ENCODE results near the gene OR1I1.

OR1I1 gene

DNA sequence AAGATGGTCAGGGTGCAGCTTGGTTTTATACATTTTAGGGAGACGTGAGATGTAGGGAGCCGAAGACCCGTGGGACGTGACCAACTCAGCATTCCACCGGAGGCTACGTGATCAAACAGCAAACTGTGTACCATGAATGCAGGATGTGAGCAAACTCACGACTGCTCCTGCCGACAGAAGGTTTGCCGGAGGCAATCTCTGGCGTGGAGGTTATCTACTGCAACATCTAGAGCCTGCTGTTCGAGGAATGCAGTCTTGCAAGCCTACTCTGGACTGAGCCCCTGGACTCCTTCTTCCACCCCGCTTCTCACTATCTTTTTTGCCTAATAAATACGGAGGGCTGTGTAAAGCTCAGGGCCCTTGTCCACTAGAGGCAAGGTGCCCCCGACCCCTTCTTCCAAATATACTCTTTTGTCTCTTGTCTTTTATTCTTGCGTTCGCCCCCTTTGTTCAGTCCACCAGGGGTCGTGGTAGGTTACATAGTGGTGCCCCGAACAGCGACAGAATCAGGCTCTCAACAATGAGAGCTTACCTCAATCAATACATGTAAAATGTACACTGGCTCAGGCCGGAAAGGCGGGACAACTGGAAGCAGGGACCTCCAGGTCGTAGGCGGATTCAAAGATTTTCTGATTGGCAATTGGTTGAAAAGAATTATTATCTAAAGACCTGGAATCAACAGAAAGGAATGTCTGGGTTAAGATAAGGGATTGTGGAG, 8.9 kb upstream of the OR1I1 start:
- no peak for DNase-seq (ENCODE audit: low read depth in 1 of 2, low spot score in 1 of 2)
- Histone ChIP-seq H3K27ac (replicated peaks) (no peak overlapping the region), H3K4me3 (replicated peaks; ENCODE audit: insufficient read depth, low read length) (no peak overlapping the region), H3K27me3 (ENCODE audit: insufficient read depth, poor library complexity, severe bottlenecking) (peaks cover under 1% of the 10 kb centered on the region)
- TF ChIP-seq, protein P1, sequence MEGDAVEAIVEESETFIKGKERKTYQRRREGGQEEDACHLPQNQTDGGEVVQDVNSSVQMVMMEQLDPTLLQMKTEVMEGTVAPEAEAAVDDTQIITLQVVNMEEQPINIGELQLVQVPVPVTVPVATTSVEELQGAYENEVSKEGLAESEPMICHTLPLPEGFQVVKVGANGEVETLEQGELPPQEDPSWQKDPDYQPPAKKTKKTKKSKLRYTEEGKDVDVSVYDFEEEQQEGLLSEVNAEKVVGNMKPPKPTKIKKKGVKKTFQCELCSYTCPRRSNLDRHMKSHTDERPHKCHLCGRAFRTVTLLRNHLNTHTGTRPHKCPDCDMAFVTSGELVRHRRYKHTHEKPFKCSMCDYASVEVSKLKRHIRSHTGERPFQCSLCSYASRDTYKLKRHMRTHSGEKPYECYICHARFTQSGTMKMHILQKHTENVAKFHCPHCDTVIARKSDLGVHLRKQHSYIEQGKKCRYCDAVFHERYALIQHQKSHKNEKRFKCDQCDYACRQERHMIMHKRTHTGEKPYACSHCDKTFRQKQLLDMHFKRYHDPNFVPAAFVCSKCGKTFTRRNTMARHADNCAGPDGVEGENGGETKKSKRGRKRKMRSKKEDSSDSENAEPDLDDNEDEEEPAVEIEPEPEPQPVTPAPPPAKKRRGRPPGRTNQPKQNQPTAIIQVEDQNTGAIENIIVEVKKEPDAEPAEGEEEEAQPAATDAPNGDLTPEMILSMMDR (IDR thresholded peaks at IDR 0.05; ENCODE audit: insufficient read depth, low read length): no peak
- TF ChIP-seq SPI1 (IDR thresholded peaks at IDR 0.05; ENCODE audit: borderline replicate concordance, low read depth): no peak
- no peak for TF ChIP-seq GABPA (IDR thresholded peaks at IDR 0.05; ENCODE audit: low read depth)
- no peak for TF ChIP-seq POLR2AphosphoS5 (IDR thresholded peaks at IDR 0.05; ENCODE audit: low read depth)
- TF ChIP-seq, protein P2, sequence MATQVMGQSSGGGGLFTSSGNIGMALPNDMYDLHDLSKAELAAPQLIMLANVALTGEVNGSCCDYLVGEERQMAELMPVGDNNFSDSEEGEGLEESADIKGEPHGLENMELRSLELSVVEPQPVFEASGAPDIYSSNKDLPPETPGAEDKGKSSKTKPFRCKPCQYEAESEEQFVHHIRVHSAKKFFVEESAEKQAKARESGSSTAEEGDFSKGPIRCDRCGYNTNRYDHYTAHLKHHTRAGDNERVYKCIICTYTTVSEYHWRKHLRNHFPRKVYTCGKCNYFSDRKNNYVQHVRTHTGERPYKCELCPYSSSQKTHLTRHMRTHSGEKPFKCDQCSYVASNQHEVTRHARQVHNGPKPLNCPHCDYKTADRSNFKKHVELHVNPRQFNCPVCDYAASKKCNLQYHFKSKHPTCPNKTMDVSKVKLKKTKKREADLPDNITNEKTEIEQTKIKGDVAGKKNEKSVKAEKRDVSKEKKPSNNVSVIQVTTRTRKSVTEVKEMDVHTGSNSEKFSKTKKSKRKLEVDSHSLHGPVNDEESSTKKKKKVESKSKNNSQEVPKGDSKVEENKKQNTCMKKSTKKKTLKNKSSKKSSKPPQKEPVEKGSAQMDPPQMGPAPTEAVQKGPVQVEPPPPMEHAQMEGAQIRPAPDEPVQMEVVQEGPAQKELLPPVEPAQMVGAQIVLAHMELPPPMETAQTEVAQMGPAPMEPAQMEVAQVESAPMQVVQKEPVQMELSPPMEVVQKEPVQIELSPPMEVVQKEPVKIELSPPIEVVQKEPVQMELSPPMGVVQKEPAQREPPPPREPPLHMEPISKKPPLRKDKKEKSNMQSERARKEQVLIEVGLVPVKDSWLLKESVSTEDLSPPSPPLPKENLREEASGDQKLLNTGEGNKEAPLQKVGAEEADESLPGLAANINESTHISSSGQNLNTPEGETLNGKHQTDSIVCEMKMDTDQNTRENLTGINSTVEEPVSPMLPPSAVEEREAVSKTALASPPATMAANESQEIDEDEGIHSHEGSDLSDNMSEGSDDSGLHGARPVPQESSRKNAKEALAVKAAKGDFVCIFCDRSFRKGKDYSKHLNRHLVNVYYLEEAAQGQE (IDR thresholded peaks at IDR 0.05; ENCODE audit: insufficient replicate concordance, low read depth): no peak

DNA sequence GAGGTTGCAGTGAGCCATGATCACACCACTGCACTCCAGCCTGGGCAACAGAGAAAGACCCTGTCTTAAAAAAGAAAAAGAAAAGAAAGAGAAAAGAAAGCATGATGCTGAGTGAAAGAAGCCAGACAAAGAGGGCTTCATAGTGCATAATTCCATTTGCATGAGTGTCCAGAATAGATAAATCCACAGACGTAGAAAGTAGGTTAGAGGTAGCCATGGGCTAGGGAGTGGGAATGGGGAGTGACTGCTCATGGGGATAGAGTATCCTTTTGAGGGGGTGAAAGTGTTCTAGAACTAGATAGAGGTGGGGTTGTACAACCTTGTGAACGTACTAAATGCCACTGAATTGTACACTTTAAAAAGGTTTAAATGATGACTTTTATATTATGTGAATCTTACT, 7.6 kb upstream of the OR1I1 start:
- TF ChIP-seq, protein P1 (IDR thresholded peaks at IDR 0.05; ENCODE audit: insufficient read depth, low read length): no peak
- TF ChIP-seq SPI1 (IDR thresholded peaks at IDR 0.05; ENCODE audit: borderline replicate concordance, low read depth) (no peak), GABPA (IDR thresholded peaks at IDR 0.05; ENCODE audit: low read depth) (no peak), POLR2AphosphoS5 (IDR thresholded peaks at IDR 0.05; ENCODE audit: low read depth) (no peak)
- TF ChIP-seq, protein P2 (IDR thresholded peaks at IDR 0.05; ENCODE audit: insufficient replicate concordance, low read depth): no peak
- Histone ChIP-seq H3K27me3 (ENCODE audit: insufficient read depth, poor library complexity, severe bottlenecking) (no peaks in the 10 kb centered on the region), H3K27ac (replicated peaks) (no peak overlapping the region), H3K4me3 (replicated peaks; ENCODE audit: insufficient read depth, low read length) (no peak overlapping the region)
- DNase-seq (ENCODE audit: low read depth in 1 of 2, low spot score in 1 of 2): no peak

DNA sequence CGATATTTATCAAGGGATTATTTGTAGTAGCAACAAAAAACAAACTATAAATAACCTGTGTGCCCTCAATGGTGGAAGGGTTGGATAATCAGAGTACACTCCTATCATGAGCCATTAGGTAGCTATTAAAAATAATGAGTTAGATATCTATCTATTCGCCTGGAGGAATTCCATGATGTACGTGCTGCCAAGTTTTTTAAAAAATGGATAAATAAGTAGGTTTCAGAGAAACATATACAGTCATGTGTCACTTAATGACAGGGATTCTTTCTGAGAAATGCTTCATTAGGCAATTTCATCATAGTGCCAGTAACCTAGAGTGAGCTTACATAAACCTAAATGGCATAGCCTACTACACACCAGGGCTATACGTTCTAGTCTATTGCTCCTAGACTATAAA, 6.2 kb upstream of the OR1I1 start:
- no peak overlapping the region for H3K27ac ChIP-seq (replicated peaks)
- H3K27me3 ChIP-seq (ENCODE audit: insufficient read depth, poor library complexity, severe bottlenecking): no peaks in the 10 kb centered on the region
- no peak for DNase-seq (ENCODE audit: low read depth in 1 of 2, low spot score in 1 of 2)
- TF ChIP-seq, protein P1 (IDR thresholded peaks at IDR 0.05; ENCODE audit: insufficient read depth, low read length): no peak
- TF ChIP-seq SPI1 (IDR thresholded peaks at IDR 0.05; ENCODE audit: borderline replicate concordance, low read depth): no peak
- TF ChIP-seq GABPA (IDR thresholded peaks at IDR 0.05; ENCODE audit: low read depth): no peak
- TF ChIP-seq POLR2AphosphoS5 (IDR thresholded peaks at IDR 0.05; ENCODE audit: low read depth): no peak
- TF ChIP-seq, protein P2 (IDR thresholded peaks at IDR 0.05; ENCODE audit: insufficient replicate concordance, low read depth): no peak
- H3K4me3 ChIP-seq (replicated peaks; ENCODE audit: insufficient read depth, low read length): no peak overlapping the region
